HepG2 (cell line): ENCODE measurements around the gene NR1H2. TPM values are rescaled to one million over a fixed set of nuclear protein-coding genes. Genes with fewer than 3 reads are reported as not detected.

Source experiments
- ARID3A ChIP-seq: IDR thresholded peaks from 2 replicates; pipeline ENCODE4 v1.6.1; 2012; ENCODE audit warnings: low read depth, low read length, improper control_type of control experiment
- EED ChIP-seq: sonication (generic); formaldehyde crosslinking; IDR thresholded peaks from 2 replicates; pipeline ENCODE4 v1.5.0; 2020; ENCODE audit warnings: mild to moderate bottlenecking, missing genetic modification reagents
- ETV5 ChIP-seq: IDR thresholded peaks from 2 replicates; pipeline ENCODE4 v1.6.1; 2018; ENCODE audit warnings: missing biosample characterization, missing genetic modification reagents, inconsistent platforms, borderline replicate concordance
- FOXA1 ChIP-seq, 2 experiments: fragments of 450-650 bp in 1 of 2; sonication (generic) in 1 of 2; formaldehyde crosslinking in 1 of 2; IDR thresholded peaks; 2 replicates each; pipeline versions ENCODE4 v1.4.0 to v1.6.1; 2016 to 2020; ENCODE audit warnings: missing genetic modification reagents in 1 of 2
- FOXC1 ChIP-seq: sonication (generic); formaldehyde crosslinking; IDR thresholded peaks from 2 replicates; pipeline ENCODE4 v1.8.0; 2022; ENCODE audit warnings: mild to moderate bottlenecking, missing genetic modification reagents, borderline replicate concordance
- IRX3 ChIP-seq: sonication (generic); formaldehyde crosslinking; IDR thresholded peaks from 2 replicates; pipeline ENCODE4 v1.8.1; 2023; ENCODE audit warnings: mild to moderate bottlenecking, low read depth, missing genetic modification reagents, borderline replicate concordance
- KLF12 ChIP-seq: sonication (generic); formaldehyde crosslinking; IDR thresholded peaks from 2 replicates; pipeline ENCODE4 v1.4.0; 2020; ENCODE audit warnings: missing genetic modification reagents, borderline replicate concordance
- KLF15 ChIP-seq: sonication (generic); formaldehyde crosslinking; IDR thresholded peaks from 2 replicates; pipeline ENCODE4 v1.8.1; 2023; ENCODE audit warnings: borderline replicate concordance, mild to moderate bottlenecking, inconsistent platforms, missing genetic modification reagents, mixed read lengths
- NFRKB ChIP-seq: fragments of 450-650 bp; IDR thresholded peaks from 2 replicates; pipeline ENCODE4 v1.6.1; 2017
- PCBP2 ChIP-seq: fragments of 200-400 bp; formaldehyde crosslinking; optimal IDR thresholded peaks from 2 replicates; pipeline ENCODE3; 2018; ENCODE audit warnings: low read length, low read depth; ENCODE audit not compliant: poor library complexity, severe bottlenecking
- PHB2 ChIP-seq: fragments of 450-650 bp; IDR thresholded peaks from 2 replicates; pipeline ENCODE4 v1.6.1; 2018; ENCODE audit not compliant: partially characterized antibody
- PITX1 ChIP-seq: sonication (generic); formaldehyde crosslinking; IDR thresholded peaks from 2 replicates; pipeline ENCODE4 v1.5.1; 2020; ENCODE audit warnings: mild to moderate bottlenecking, missing genetic modification reagents
- SOX13 ChIP-seq, 3 experiments: fragments of 450-650 bp in 1 of 3; sonication (generic) in 1 of 3; formaldehyde crosslinking in 1 of 3; IDR thresholded peaks in 2 of 3; conservative IDR thresholded peaks in 1 of 3; 2 replicates each; pipeline versions ENCODE4 v1.5.0 to v1.6.1; 2016 to 2020; ENCODE audit warnings: antibody characterized with exemption in 1 of 3, mild to moderate bottlenecking in 1 of 3, missing compliant biosample characterization in 1 of 3, missing genetic modification reagents in 1 of 3, moderate library complexity in 1 of 3
- ZFP90 ChIP-seq: sonication (generic); formaldehyde crosslinking; IDR thresholded peaks from 2 replicates; pipeline ENCODE4 v1.8.0; 2022; ENCODE audit warnings: missing genetic modification reagents, mild to moderate bottlenecking, inconsistent platforms, borderline replicate concordance
- ZNF292 ChIP-seq: sonication (generic); formaldehyde crosslinking; IDR thresholded peaks from 2 replicates; pipeline ENCODE4 v1.8.1; 2022; ENCODE audit warnings: mild to moderate bottlenecking, low read depth, missing genetic modification reagents, borderline replicate concordance
- ZNF331 ChIP-seq: sonication (generic); formaldehyde crosslinking; IDR thresholded peaks from 2 replicates; pipeline ENCODE4 v1.4.0; 2020; ENCODE audit warnings: missing genetic modification reagents
- ZNF44 ChIP-seq: sonication (generic); formaldehyde crosslinking; IDR thresholded peaks from 2 replicates; pipeline ENCODE4 v1.5.1; 2020; ENCODE audit warnings: mild to moderate bottlenecking, missing genetic modification reagents
- ZNF605 ChIP-seq: sonication (generic); formaldehyde crosslinking; IDR thresholded peaks from 2 replicates; pipeline ENCODE4 v1.8.0; 2022; ENCODE audit warnings: mild to moderate bottlenecking, missing genetic modification reagents
- ZNF703 ChIP-seq: sonication (generic); formaldehyde crosslinking; IDR thresholded peaks from 2 replicates; pipeline ENCODE4 v1.5.1; 2020; ENCODE audit warnings: missing genetic modification reagents, mild to moderate bottlenecking, moderate library complexity, borderline replicate concordance
- polyA plus RNA-seq, 8 experiments: library from polyadenylated mRNA; depleted of rRNA in 3 of 8; stranded (reverse) in 7 of 8; unstranded in 1 of 8; fragments of >200 nt; fragmentation: Illumina TruSeq in 4 of 8; extraction: Trizol in 4 of 8; gene quantifications; 2 replicates each; pipeline versions ENCODE4 v1.2.1 to v1.2.3, GENCODE V29; 2011 to 2016; ENCODE audit warnings: low read depth in 4 of 8, missing spikeins in 1 of 8, mixed read lengths in 1 of 8; ENCODE audit not compliant: insufficient read depth in 1 of 8
- total RNA-seq, 5 experiments: library from RNA; depleted of rRNA; stranded (reverse); fragments of >200 nt; fragmentation: Illumina TruSeq; extraction: Trizol; gene quantifications; 2 replicates each; pipeline ENCODE4 v1.2.3, GENCODE V29; 2016; ENCODE audit warnings: low read depth in 1 of 5
- TF ChIP-seq, protein P1 (sequence below): sonication (generic); formaldehyde crosslinking; IDR thresholded peaks from 2 replicates; pipeline ENCODE4 v1.4.0; 2020; ENCODE audit warnings: low read depth, mild to moderate bottlenecking, missing genetic modification reagents
- TF ChIP-seq, protein P2 (sequence below): sonication (generic); formaldehyde crosslinking; IDR thresholded peaks from 2 replicates; pipeline ENCODE4 v1.4.0; 2020; ENCODE audit warnings: missing genetic modification reagents, mild to moderate bottlenecking, borderline replicate concordance
- TF ChIP-seq, protein P3 (sequence below): sonication (generic); formaldehyde crosslinking; IDR thresholded peaks from 2 replicates; pipeline ENCODE4 v1.8.1; 2023; ENCODE audit warnings: mild to moderate bottlenecking, missing genetic modification reagents

NR1H2 gene
- total and polyA plus RNA-seq, 2 of the 13 experiments (the other 11 are each of a cell fraction or from before 2014, with no cell fraction given) = 10.3 to 13.5 TPM

DNA sequence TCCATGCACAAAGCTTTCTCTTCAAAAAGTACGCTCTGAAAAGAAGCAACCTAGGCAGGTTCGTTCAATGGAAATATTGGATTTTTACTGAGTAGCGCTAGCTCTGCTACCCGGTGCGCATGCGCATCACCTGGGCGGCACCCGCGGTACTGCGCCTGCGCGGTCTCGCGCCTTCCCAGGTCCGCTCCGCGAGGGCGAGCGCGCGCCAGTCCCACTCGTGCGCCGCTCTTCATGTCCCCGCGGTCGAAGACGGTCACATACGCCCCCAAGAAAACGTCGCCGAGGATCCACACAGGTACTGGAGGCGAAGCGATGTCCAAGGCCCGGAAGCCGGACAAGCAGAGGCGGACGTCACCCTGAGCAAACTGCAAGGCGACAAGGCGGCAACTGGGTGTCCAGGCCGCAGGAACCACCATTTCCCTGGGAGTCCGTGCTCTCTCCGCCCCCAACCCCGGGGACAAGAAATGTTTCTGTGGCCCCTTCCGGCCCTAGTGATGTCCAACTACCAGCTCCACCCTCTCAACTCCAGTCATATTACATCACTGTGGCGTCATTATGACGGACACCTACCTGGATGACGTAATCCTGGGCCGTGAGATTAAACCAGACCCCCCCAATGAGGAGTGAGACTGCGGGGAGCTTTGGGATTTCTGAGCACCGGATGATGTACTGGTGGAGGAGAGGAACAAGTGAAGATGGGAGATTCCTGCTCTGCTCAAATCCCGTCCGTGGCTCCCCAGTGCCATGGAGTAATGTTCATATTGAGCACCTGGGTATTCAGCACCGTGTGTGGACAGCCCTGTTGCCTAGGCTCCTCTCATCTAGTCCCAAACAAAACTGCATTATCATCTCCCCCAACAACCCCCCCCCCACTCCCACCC is 42.3 kb upstream of the NR1H2 start (continued):
- TF ChIP-seq KLF15 (peak; percentile 87; the same call in 1 of the 2 replicates), SOX13 (IDR thresholded peaks at IDR 0.05) (no peak), SOX13 (CRISPR knock-in tag; conservative IDR thresholded peaks at IDR 0.05 in 1 of 2, IDR thresholded peaks at IDR 0.05 in 1 of 2) (no peak), ZNF605 (CRISPR knock-in tag) (peak; percentile 78), PHB2 (no peak), ETV5 (CRISPR knock-in tag) (peak; percentile 47; the same call in 1 of the 2 replicates), ZNF703 (CRISPR knock-in tag) (no peak), EED (CRISPR knock-in tag) (peak; percentile 80; the same call in 1 of the 2 replicates), ZNF331 (CRISPR knock-in tag) (0 out of 2 replicates have a peak, but pooled peaks have one; percentile 10), ZFP90 (CRISPR knock-in tag) (peak; percentile 89), ZNF292 (no peak), FOXC1 (CRISPR knock-in tag) (peak; percentile 78; the same call in 1 of the 2 replicates), IRX3 (CRISPR knock-in tag) (no peak), ARID3A (no peak), PITX1 (peak; percentile 31; the same call in 1 of the 2 replicates), FOXA1 (IDR thresholded peaks at IDR 0.05) (no peak), FOXA1 (CRISPR knock-in tag; IDR thresholded peaks at IDR 0.05) (no peak), NFRKB (no peak), ZNF44 (CRISPR knock-in tag) (no peak), PCBP2 (no peak), KLF12 (peak; percentile 73; the same call in 1 of the 2 replicates)
- TF ChIP-seq, protein P1, sequence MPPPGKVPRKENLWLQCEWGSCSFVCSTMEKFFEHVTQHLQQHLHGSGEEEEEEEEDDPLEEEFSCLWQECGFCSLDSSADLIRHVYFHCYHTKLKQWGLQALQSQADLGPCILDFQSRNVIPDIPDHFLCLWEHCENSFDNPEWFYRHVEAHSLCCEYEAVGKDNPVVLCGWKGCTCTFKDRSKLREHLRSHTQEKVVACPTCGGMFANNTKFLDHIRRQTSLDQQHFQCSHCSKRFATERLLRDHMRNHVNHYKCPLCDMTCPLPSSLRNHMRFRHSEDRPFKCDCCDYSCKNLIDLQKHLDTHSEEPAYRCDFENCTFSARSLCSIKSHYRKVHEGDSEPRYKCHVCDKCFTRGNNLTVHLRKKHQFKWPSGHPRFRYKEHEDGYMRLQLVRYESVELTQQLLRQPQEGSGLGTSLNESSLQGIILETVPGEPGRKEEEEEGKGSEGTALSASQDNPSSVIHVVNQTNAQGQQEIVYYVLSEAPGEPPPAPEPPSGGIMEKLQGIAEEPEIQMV (CRISPR knock-in tag) = peak; percentile 79
- TF ChIP-seq, protein P2, sequence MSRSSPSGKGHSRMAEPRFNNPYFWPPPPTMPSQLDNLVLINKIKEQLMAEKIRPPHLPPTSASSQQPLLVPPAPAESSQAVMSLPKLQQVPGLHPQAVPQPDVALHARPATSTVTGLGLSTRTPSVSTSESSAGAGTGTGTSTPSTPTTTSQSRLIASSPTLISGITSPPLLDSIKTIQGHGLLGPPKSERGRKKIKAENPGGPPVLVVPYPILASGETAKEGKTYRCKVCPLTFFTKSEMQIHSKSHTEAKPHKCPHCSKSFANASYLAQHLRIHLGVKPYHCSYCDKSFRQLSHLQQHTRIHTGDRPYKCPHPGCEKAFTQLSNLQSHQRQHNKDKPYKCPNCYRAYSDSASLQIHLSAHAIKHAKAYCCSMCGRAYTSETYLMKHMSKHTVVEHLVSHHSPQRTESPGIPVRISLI (CRISPR knock-in tag) = no peak
- TF ChIP-seq, protein P3, sequence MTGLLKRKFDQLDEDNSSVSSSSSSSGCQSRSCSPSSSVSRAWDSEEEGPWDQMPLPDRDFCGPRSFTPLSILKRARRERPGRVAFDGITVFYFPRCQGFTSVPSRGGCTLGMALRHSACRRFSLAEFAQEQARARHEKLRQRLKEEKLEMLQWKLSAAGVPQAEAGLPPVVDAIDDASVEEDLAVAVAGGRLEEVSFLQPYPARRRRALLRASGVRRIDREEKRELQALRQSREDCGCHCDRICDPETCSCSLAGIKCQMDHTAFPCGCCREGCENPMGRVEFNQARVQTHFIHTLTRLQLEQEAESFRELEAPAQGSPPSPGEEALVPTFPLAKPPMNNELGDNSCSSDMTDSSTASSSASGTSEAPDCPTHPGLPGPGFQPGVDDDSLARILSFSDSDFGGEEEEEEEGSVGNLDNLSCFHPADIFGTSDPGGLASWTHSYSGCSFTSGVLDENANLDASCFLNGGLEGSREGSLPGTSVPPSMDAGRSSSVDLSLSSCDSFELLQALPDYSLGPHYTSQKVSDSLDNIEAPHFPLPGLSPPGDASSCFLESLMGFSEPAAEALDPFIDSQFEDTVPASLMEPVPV = peak; percentile 37; the same call in 1 of the 2 replicates
